ENCODE measurements around the gene PLXNA1.

The PLXNA1 gene

GRCh38 chr3:126952983-126953660, 29.8 kb upstream of the PLXNA1 start:
- no peak for DNase-seq (ENCODE audit: low read depth)

- DNase-seq (ENCODE audit: low read depth): no peak
These were observed 28.6 kb upstream of the PLXNA1 start for GRCh38 chr3:126954141-126954842.

- DNase-seq (ENCODE audit: low read depth): no peak
These were observed 27.7 kb upstream of the PLXNA1 start for GRCh38 chr3:126955004-126955790.

- no peak for DNase-seq (ENCODE audit: low read depth)
These were observed 26.6 kb upstream of the PLXNA1 start for GRCh38 chr3:126956361-126956760.

- no peak for DNase-seq (ENCODE audit: low read depth)
These were observed 25.9 kb upstream of the PLXNA1 start for GRCh38 chr3:126956866-126957650.

GRCh38 chr3:126957776-126958637, 24.9 kb upstream of the PLXNA1 start:
- no peak for DNase-seq (ENCODE audit: low read depth)

GRCh38 chr3:126958638-126959085, 24.3 kb upstream of the PLXNA1 start:
- DNase-seq (ENCODE audit: low read depth): no peak

GRCh38 chr3:126959136-126959920, 23.6 kb upstream of the PLXNA1 start:
- DNase-seq (ENCODE audit: low read depth): no peak

- DNase-seq (ENCODE audit: low read depth): no peak
These were observed 22.9 kb upstream of the PLXNA1 start for GRCh38 chr3:126959921-126960603.

GRCh38 chr3:126960604-126960995, 22.3 kb upstream of the PLXNA1 start:
- no peak for DNase-seq (ENCODE audit: low read depth)

GRCh38 chr3:126961191-126961790, 21.6 kb upstream of the PLXNA1 start:
- DNase-seq (ENCODE audit: low read depth): no peak

GRCh38 chr3:126961791-126962461, 21.0 kb upstream of the PLXNA1 start:
- DNase-seq (ENCODE audit: low read depth): no peak

- no peak for DNase-seq (ENCODE audit: low read depth)
These were observed 20.2 kb upstream of the PLXNA1 start for GRCh38 chr3:126962756-126963155.

- DNase-seq (ENCODE audit: low read depth): no peak
These were observed 19.4 kb upstream of the PLXNA1 start for GRCh38 chr3:126963261-126964190.

- DNase-seq (ENCODE audit: low read depth): no peak
These were observed 18.7 kb upstream of the PLXNA1 start for GRCh38 chr3:126964261-126964660.

GRCh38 chr3:126964950-126965349, 18.0 kb upstream of the PLXNA1 start:
- DNase-seq (ENCODE audit: low read depth): no peak

GRCh38 chr3:126965526-126966080, 17.3 kb upstream of the PLXNA1 start:
- no peak for DNase-seq (ENCODE audit: low read depth)

Data from stimulated activated CD8-positive, alpha-beta memory T cell treated with anti-CD3 and anti-CD28 coated beads, Interleukin-12 subunit alpha, Interleukin-12 subunit beta, amount 100 ng/mL, for 4 hours (primary cell).